ENCODE results near the gene GDNF. TPM values are rescaled to one million over a fixed set of nuclear protein-coding genes. Genes with fewer than 3 reads are reported as not detected.
A peak's percentile ranks its signal among the peaks of the same experiment; 100 is the strongest.

The GDNF gene
- total RNA-seq, 1 donor, result 0.54 TPM

GRCh38 chr5:37860206-37860605, 20.4 kb upstream of the GDNF start:
- DNase-seq (ENCODE audit: low read depth), result no peak
- TF ChIP-seq, protein P1, sequence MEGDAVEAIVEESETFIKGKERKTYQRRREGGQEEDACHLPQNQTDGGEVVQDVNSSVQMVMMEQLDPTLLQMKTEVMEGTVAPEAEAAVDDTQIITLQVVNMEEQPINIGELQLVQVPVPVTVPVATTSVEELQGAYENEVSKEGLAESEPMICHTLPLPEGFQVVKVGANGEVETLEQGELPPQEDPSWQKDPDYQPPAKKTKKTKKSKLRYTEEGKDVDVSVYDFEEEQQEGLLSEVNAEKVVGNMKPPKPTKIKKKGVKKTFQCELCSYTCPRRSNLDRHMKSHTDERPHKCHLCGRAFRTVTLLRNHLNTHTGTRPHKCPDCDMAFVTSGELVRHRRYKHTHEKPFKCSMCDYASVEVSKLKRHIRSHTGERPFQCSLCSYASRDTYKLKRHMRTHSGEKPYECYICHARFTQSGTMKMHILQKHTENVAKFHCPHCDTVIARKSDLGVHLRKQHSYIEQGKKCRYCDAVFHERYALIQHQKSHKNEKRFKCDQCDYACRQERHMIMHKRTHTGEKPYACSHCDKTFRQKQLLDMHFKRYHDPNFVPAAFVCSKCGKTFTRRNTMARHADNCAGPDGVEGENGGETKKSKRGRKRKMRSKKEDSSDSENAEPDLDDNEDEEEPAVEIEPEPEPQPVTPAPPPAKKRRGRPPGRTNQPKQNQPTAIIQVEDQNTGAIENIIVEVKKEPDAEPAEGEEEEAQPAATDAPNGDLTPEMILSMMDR (IDR thresholded peaks at IDR 0.05; ENCODE audit: insufficient read depth, low read length), result no peak
- no peak overlapping the region for H3K4me3 ChIP-seq (ENCODE audit: low read depth, low read length)

DNA sequence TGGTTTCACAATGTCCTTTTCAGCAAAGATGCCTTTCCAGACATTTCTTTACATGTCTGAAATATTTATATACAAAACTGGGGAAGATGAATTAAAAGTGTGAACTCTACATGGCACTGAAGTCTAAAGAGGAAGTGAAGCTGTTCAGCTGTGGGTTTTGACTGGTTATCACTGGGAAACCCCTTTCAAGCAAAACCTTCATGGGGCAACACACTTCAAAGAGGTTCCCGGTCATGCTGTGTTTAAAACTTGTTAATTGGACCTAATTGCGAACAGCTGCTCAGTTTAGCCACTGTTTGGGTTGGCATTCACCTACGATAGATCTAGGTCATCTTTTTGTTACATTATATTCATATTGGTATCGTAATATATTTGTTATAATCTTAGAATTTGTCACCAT, 20.0 kb upstream of the GDNF start:
- DNase-seq (ENCODE audit: low read depth), result no peak
- no peak overlapping the region for H3K4me3 ChIP-seq (ENCODE audit: low read depth, low read length)
- TF ChIP-seq, protein P1 (IDR thresholded peaks at IDR 0.05; ENCODE audit: insufficient read depth, low read length), result no peak

- TF ChIP-seq, protein P1 (IDR thresholded peaks at IDR 0.05; ENCODE audit: insufficient read depth, low read length), result no peak
- H3K4me3 ChIP-seq (ENCODE audit: low read depth, low read length), result no peak overlapping the region
- no peak for DNase-seq (ENCODE audit: low read depth)
These were observed 18.4 kb upstream of the GDNF start for GRCh38 chr5:37858250-37858649.

- TF ChIP-seq, protein P1 (IDR thresholded peaks at IDR 0.05; ENCODE audit: insufficient read depth, low read length), result no peak
- DNase-seq (ENCODE audit: low read depth), result no peak
- H3K4me3 ChIP-seq (ENCODE audit: low read depth, low read length), result no peak overlapping the region
These were observed 17.9 kb upstream of the GDNF start for GRCh38 chr5:37857696-37858095.

GRCh38 chr5:37855438-37855837, 15.6 kb upstream of the GDNF start:
- no peak overlapping the region for H3K4me3 ChIP-seq (ENCODE audit: low read depth, low read length)
- TF ChIP-seq, protein P1 (IDR thresholded peaks at IDR 0.05; ENCODE audit: insufficient read depth, low read length), result no peak
- no peak for DNase-seq (ENCODE audit: low read depth)

GRCh38 chr5:37851305-37851704, 11.5 kb upstream of the GDNF start:
- TF ChIP-seq, protein P1 (IDR thresholded peaks at IDR 0.05; ENCODE audit: insufficient read depth, low read length), result no peak
- DNase-seq (ENCODE audit: low read depth), result no peak
- H3K4me3 ChIP-seq (ENCODE audit: low read depth, low read length), result no peak overlapping the region

- H3K4me3 ChIP-seq (ENCODE audit: low read depth, low read length), result no peak overlapping the region
- TF ChIP-seq, protein P1 (IDR thresholded peaks at IDR 0.05; ENCODE audit: insufficient read depth, low read length), result no peak
- DNase-seq (ENCODE audit: low read depth), result peak; percentile 58
These were observed 10.5 kb upstream of the GDNF start for GRCh38 chr5:37850226-37850865.

All from fibroblast of the aortic adventitia (primary cell).